H4 (cell line): ENCODE results near the gene THRB. TPM values are rescaled to one million over a fixed set of nuclear protein-coding genes. Genes with fewer than 3 reads are reported as not detected.

ENCODE experiments used
- DNase-seq: peaks from one replicate; pipeline ENCODE4 v3.0.0-alpha.2; 2015; ENCODE audit warnings: low spot score
- total RNA-seq: library from RNA; depleted of rRNA; stranded (reverse); fragments of >200 nt; shearing (Covaris generic); gene quantifications from 2 replicates; pipeline ENCODE4 v1.2.3, GENCODE V29; 2014

Gene THRB
- total RNA-seq, 1 experiment from 2014 or later, result 1.2 TPM

DNA sequence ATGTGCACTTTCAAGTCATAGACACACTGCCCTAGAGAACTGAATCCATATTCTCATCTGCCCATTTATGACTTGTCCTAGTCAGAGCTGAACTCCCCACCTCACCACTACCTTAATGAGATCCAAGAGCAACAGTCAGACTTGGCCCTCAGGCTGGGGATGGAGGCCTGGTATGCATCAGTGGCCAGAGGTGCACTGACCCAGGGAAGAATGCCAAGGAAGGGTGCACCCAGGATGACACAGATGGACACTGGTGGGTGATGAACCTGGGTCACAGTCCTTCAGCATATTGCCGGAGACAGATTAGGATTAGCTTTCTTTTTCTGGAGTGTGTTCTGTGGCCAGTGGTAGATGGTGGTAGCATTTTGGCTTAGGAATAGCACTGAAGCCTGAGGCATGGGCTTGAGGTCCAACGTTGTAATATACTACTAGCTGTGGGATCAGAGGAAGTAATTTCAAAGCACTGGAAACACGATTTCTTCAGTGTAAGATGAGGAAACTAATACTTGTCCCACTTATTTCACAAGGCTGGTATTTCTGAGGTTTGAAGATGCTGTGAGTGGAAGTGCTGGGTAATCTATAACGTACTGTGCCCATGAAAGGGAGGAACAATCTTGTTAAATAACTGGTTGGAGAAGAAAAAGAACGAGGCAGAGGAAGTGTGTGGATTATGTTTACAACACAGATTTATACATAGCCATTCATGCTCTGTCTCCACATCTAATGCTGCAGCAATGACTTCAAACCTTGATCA lies 265.0 kb downstream of the THRB start:
- no peak for DNase-seq

DNA sequence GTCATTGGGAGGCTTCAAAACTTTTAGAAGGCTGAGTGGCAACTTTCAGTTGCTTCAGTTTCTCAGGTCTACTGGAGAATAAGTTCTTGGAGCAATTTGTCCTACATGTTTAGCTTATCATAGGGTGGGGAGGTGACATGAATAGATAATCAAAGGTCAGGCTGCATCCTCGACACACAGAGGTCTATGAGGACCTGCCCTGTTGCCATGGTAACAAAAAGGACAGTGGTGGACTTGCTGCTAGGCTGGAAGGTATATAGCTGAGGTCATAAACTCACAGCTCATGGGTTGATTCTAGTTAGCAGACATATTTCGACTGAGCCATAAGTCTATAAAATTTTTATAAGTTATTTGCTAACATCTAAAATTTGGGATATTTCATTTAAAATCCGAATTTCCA lies 267.0 kb downstream of the THRB start:
- DNase-seq, result no peak

DNA sequence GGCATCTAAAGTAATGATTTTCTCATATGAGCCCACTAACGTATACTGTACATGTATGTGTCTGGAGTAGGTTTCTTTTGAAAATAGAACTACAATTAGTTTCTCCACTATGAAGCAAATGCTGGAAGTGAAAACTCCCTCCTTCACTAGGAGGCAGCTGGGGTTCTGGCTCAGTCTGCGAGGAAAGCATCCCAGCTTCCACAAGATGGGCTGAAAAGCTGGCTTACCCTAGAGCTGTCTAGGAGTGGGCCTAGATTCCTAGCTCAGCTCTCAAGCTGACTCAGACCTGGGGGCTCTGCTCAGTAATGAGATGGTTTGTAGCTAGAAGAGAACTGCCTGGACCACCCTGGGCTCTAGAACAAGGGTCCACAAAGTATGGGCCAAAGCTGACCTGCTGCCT lies 268.3 kb downstream of the THRB start:
- no peak for DNase-seq

DNA sequence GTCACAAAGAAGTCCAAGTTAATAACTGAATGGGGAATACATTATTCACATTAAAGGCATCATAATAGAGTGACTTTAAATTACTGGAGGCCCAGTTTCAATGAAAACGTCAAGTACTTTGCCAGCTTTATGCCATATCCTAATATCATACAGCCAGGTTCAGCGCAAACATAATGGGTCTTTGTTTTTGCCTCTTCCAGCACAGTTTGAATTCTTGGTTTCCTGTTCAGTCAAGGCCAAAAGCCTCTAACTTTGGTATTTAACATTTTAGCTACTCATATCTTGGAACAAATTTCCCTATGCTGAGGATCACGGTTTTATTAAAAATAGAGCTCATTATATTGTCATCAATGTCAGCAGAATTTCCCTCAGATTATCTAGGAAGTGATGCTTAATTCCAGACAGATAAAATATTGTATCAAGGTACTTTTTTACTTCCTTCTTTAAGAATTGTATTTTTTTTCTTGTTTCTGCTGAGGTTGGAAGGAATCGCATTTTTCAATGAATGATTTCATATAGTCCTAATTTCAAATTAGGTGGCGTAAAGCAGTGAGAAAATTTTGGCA lies 269.2 kb downstream of the THRB start:
- no peak for DNase-seq

DNA sequence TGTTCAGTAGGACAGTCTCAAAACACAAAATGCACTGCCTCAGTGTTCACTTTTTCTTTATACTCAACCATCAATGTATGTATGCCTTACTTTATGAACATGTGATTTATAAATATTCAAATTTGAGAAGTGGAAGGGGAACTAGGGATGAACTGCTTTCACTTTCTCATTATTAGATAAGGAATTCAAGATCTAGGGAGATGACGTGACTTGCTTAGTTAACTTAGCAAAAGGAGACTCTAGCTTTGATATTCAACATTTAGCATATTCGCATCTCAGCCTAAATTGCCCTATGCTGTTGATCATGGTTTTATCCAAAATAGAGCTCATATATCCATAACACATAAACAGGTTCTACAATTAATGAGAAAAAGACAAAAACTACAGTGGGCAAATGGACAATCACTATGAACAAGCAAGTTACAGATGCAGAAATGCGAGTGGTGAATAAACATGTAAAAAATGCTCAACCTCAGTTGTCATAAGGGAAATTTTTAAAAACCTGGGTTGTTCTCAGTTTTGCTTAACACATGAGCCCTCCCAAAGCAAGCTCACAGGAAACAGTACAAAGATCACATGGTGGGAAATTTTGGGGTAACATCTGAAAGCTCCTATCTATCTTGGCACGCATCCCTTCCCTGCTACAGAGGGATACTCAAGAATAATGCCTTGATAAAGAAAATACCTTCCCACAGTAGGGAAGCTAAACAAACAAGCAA lies 269.8 kb downstream of the THRB start:
- DNase-seq, result no peak

DNA sequence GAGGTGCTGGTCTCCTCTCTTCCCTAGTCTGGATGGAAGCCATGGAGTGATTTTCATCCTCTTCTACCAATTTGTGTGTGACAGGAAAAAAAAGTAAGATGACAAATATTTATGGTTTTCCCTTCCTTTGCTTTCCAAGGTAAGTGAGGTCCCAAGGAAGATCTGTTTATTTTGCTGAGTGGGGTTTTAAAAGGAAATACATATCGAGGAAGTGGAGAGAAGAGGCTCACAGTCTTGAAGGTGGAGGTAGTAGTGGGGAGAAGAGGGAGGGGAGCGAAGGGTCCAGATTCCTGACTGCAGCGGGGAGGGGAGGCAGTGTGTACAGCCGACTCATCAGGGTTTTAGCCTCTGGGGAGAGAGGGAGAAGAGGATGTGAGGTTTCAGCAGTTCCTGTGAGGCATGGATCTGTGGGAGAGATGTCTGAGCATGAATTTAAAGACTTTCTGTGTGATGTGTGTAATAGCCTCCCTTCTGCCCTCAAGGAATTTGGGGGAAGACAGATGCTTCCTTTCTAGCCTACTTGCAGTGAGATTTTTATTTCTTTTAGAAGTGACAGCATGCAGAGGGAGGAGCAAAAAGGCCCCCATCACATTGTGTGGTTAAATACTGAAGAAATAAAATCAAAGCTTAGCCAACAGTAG lies 272.4 kb downstream of the THRB start:
- DNase-seq, result no peak

GRCh38 chr3:24220859-24221657 lies 273.6 kb downstream of the THRB start:
- DNase-seq, result peak; percentile 79

DNA sequence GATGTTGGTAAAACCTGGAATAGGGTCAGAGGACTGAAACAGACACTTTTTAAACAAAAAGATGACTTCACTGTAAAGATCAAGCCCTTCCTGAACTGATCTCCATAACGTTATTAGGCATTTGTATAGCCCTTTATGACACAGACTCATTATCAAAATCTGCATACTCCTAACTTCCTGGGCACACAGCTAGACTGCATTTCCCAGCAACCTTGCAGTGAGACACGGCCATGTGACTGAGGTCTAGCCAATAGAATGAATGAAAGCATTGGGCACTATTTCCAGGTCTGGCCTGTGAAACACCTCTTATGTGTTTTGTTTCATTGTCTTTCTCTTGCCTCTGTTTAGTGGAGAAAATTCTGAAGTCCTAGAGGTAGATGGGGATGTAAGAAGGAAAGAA lies 279.1 kb downstream of the THRB start:
- DNase-seq, result no peak

DNA sequence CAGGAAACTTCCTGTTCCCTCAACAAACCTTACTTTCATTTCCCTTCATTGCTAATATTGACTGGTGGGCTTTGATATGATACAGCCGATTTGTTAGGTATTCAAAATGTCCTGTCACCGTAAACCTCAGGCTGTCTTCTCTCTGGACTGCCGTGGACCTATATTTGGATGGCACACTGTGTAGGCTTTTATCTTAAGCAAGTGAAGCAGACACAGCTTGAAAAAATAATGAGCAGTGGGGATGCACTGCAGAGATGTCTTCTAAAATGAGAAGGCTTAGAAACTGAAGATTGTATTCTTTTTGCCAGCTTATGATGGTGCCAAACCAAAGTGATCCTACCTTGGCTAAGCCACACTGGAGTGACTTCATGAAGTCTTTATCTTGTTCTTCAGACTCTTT lies 283.3 kb downstream of the THRB start:
- no peak for DNase-seq

GRCh38 chr3:24202071-24202470 lies 292.6 kb downstream of the THRB start:
- DNase-seq, result no peak

- DNase-seq, result peak; percentile 3
Observed at GRCh38 chr3:24201301-24201700, 293.3 kb downstream of the THRB start.

GRCh38 chr3:24199775-24200247 lies 294.8 kb downstream of the THRB start:
- peak; percentile 73 for DNase-seq

DNA sequence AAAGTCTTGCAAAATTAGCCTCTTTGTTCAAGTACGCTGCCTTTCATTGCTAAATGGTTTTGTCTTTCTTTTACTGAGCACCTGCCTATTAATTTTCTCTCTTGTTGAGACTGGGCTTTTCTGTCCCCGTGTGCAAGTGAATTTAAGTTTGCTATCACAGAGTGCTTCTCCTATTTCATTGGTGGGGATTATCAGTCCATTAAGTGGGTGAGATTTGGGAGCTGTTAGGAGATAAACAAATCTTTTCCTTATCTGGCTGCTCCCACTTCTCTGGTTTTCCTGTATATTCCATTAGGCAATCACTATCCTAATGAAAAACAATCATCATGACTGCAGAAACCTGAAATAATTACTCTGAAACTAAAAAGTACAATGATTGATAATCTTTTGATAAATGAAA lies 295.4 kb downstream of the THRB start:
- DNase-seq, result no peak

GRCh38 chr3:24198728-24199127 lies 295.9 kb downstream of the THRB start:
- no peak for DNase-seq

- no peak for DNase-seq
Observed at GRCh38 chr3:24197809-24198208, 296.8 kb downstream of the THRB start.

- no peak for DNase-seq
Observed at GRCh38 chr3:24196526-24196925, 298.1 kb downstream of the THRB start.

DNA sequence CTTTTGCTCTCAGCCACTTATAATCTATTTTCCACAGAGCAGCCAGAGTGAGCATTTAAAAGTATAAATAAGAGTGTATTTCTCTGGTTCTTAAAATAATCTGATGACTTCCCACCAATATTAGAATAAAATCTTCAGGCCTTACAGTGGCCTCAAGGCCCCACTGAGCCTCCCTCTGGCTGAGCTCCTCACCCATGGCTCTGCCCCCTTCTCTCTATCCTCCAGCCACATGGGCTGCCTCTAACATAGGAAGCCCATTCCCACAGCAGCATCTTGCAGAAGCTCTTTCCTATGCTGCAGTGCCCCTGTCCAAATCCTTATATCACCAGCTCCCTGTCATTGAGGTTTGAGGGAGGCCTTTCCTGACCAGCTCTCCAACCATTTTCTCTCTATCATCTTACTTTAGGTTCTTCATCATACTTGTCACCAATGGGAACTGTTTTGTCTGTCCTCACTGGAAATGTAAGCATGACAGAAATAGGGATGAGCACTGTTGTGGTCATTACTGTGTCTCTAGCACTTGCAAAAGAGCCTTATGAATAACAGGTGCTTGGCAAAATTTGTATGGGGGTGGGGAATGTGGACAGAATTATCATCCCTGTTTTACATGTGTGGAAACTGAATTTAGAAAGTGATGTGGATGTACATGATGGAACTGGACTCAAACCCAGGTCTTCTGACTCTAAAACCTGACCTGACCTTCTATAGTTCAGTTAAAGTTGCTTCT lies 299.0 kb downstream of the THRB start:
- DNase-seq, result no peak

DNA sequence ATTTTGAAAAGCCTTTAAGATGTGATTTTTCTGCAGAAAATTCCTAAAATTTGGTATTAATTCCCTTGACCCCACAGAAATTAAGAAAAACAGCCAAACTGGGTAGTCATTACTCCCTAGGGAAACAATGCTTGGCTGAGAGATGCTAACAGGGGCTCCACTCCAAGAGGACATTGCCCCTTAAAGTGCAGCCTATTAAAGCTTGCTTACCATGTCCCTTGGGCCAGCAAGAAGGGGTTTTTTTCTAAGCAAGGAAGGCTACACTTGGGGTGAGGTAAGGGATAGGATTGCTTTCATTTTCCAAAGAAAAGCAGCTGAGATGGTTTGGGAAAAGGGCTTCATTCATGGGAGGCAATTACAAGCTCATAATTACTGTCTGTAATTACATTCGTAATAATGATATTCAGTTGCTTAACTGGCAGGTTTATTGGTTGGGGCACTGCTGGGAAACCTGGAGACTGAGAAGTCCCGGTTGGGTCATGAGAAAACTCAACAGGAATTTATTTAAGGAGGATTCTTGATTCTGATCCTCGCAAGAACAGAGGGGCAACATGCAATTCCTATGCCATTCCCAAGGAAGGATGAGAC lies 302.1 kb downstream of the THRB start:
- no peak for DNase-seq

- no peak for DNase-seq
Observed at GRCh38 chr3:24191801-24192403, 302.7 kb downstream of the THRB start.

- no peak for DNase-seq
Observed at GRCh38 chr3:24190256-24190655, 304.4 kb downstream of the THRB start.
